Superior temporal gyrus (tissue), 1 donor: Measurements from ENCODE around the gene CLDN20.
"Not testable (repeated sequence)": the region's sequence is repeated elsewhere in the genome, so short reads cannot be mapped to it uniquely, and the experiment has no call there.

Experiments
- DNase-seq: peaks from one replicate; pipeline ENCODE4 v3.0.0-alpha.2; 2016; ENCODE audit errors: extremely low spot score

CLDN20 gene, protein sequence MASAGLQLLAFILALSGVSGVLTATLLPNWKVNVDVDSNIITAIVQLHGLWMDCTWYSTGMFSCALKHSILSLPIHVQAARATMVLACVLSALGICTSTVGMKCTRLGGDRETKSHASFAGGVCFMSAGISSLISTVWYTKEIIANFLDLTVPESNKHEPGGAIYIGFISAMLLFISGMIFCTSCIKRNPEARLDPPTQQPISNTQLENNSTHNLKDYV

GRCh38 chr6:155263373-155264063 lies at the start of gene CLDN20:
CLDN20 (plus strand) TSS chr6:155264013; CDS start chr6:155275720, 11,707 bp downstream.
- no peak for DNase-seq

GRCh38 chr6:155215906-155216305 lies 47.9 kb upstream of the CLDN20 start:
- DNase-seq: no peak

DNA sequence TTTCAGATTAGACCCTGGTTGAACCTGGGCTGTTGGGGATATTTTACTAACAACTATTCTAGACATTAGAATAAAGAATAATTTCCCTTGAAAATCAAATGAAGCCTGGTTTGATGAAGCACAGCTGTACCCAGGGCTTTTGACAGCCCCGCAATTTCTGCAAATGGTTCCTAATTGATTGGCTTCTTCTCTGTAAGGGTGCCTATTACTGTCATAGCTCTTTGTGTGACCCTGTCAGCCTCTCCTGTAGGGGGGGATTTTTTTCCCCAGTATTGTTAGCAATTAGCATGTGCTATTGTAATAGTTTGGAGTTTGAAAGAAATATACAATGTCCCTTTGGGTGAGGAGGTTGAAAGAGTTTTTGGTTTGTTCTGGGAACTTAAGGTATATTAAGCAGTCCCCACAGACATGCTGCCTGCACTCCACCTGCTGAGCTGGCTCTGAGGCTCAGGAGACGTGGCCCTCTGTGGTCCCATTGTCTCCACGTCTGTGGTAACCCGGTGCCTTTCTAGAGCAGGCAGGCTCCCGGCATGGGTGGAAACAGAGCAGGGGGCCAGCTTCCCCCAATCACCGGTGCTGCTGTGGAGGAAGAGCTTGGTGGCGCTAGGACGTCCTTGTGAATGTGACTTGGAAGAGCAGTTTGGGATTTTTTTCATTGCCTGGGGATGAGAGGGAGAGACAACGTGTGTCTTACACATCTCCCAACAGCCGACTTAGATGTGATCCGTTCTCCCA lies 47.3 kb upstream of the CLDN20 start:
- DNase-seq: peak; percentile 59

DNA sequence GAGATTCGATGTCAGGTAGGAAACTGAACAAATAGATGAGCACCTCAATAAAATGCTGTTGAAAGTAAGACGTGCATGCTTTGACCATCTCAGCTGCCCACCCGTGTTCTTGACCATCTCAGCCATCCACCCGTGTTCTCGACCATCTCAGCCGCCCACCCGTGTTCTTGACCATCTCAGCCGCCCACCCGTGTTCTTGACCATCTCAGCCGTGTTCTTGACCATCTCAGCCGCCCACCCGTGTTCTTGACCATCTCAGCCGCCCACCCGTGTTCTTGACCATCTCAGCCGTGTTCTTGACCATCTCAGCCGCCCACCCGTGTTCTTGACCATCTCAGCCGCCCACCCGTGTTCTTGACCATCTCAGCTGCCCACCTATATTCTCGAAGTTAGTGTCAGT lies 45.1 kb upstream of the CLDN20 start:
- not testable (repeated sequence) for DNase-seq

GRCh38 chr6:155219299-155219698 lies 44.5 kb upstream of the CLDN20 start:
- DNase-seq: no peak

GRCh38 chr6:155219858-155220301 lies 43.9 kb upstream of the CLDN20 start:
- DNase-seq: no peak

GRCh38 chr6:155221086-155221485 lies 42.7 kb upstream of the CLDN20 start:
- no peak for DNase-seq

DNA sequence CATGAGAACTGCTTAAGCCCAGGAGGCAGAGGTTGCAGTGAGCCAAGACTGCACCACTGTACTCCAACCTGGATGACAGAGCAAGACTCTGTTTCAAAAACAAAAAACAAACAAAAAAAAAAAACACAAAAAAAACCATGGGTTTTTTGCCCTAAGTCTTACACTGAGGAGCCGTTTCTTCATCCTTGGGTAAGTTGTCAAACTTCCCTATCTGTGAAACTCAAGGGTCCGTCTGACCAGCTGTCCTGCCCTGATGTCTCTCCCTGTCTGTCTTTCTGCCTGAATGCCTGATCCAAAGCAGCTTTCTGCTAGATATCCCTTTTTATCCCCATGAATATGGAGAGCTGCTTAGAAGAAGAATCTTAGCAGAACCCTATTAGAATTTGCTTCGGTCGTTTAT lies 41.3 kb upstream of the CLDN20 start:
- DNase-seq: no peak

- DNase-seq: peak; percentile 62
Observed at GRCh38 chr6:155223646-155224451, 40.0 kb upstream of the CLDN20 start.

GRCh38 chr6:155224618-155225017 lies 39.2 kb upstream of the CLDN20 start:
- DNase-seq: no peak

GRCh38 chr6:155227046-155227445 lies 36.8 kb upstream of the CLDN20 start:
- DNase-seq: no peak

DNA sequence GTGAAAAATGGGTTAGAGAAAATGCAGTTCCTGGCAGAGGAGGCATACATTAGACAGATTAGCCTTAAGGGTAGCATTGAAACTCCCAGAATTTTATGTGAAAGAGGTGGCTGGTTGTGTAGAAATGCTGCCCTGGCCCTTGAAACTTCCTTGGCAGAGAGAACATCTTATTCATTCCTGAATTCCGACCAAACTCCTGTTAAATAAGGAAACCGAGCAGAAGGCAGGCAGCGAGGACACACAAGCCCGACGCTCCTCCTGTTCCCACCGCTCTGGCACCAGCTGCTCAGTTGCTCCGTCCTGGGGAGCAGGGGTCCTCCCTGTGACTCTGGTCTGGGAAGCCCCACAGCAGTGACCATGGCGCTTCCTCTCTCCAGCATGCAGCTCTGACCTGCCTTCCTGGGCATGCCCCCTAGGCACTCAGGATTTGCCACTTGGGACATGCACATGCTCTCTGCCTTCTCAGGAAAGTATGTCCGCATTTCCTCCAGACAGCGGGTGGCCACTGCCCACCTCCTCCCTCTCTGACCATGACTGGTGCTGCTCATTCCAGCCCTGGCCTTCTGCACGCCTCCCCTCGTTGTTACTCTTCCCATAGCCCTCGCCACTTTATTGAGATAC lies 35.2 kb upstream of the CLDN20 start:
- DNase-seq: no peak

DNA sequence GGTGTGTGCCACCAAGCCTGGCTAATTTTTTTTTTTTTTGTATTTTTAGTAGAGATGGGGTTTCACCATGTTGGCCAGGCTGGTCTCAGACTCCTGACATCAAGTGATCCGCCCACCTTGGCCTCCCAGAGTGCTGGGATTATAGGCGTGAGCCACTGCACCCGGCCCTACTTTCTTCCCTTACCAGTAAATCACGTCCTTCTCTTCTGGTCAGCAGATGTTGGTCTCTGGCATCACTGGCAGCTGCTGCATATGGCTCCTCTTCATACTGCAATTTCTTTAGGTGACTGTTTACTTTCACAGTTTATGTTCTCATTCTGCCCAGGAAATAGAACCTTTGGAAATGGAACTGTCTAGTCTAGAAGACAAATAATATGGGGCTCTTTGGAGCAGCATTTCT lies 32.8 kb upstream of the CLDN20 start:
- DNase-seq: not testable (repeated sequence)

- peak; percentile 22 for DNase-seq
Observed at GRCh38 chr6:155232848-155233247, 31.0 kb upstream of the CLDN20 start.

DNA sequence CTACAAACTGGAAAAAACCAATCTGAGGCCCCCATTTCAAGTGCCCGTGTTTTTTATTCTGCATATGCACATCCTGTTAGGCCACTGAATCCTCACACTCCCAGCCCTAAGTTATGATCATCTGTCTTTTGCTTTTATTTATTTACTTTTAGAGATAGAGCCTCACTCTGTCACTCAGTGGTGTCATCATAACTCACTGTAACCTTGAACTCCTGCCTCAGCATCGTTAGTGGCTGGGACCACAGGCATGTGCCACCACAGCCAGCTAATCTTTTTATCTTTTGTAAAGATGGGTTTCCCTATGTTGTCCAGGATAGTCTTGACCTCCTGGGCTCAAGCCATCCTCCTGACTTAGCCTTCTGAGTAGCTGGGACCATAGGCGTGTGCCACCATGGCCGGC lies 29.6 kb upstream of the CLDN20 start:
- no peak for DNase-seq

DNA sequence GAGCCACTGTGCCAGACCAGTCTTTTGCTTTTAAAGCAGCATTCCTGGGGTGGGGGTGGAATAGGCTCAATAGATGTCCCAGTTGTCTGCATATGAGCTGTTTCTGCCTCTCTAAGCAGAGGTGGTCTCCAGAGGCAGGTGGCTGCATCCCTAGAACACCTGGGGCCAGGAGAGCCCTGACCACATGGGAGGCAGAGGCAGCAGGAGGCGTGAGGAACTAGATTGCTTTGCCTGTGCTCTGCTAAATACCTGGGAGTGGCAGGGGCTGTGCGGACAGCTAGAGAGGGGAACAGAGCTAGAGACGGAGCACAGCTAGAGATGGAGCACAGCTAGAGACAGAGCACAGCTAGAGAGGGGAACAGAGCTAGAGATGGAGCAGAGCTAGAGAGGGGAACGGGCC lies 29.1 kb upstream of the CLDN20 start:
- DNase-seq: no peak

GRCh38 chr6:155235087-155235486 lies 28.7 kb upstream of the CLDN20 start:
- DNase-seq: no peak

DNA sequence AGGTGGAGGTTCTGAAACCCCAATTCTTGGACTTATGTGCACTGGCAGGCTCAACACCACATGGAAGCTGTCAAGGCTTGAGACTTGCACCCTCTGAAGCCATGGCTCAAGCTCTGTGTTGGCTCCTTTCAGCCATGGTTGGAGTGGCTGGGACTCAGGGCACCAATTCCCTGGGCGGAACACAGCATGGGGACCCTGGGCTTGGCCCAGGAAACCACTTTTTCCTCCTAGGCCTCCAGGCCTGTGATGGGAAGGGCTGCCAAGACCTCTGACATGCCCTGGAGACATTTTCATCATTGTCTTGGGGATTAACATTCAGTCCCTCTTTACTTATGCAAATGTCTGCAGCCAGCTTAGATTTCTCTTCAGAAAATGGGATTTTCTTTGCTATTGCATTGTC lies 26.2 kb upstream of the CLDN20 start:
- DNase-seq: no peak

DNA sequence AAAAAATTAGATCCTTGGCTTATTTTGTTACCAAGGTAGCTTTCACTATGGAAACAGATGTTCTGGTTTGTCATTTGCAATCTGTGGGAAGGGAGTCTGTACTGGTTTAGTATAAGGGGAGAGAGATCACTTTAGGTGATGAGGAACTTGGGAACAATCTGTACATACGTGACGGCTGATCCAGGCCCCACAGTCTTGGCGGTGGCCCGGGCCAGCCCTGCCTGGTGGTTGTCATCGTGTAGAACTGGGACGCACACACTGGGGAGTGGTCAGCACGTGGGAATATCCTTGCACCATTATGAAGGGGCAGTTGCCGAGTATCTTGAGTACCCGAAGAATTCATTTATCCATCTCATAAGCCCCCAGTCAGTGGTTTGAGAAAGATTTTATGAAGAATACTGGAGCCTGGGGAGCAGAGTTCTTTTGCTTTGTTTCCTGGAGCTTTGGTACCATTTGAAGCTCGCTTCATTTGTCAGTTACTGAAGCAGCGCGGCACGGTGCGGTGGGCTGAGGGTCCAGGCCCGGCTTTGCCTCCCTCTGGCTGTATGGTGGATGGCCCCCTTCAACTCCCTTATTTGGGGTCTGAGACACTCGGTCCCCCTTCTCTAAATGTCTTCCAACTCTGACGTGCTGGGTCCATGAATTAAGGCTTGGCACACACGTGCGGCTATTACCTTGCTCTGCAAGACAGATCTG lies 22.8 kb upstream of the CLDN20 start:
- DNase-seq: no peak

DNA sequence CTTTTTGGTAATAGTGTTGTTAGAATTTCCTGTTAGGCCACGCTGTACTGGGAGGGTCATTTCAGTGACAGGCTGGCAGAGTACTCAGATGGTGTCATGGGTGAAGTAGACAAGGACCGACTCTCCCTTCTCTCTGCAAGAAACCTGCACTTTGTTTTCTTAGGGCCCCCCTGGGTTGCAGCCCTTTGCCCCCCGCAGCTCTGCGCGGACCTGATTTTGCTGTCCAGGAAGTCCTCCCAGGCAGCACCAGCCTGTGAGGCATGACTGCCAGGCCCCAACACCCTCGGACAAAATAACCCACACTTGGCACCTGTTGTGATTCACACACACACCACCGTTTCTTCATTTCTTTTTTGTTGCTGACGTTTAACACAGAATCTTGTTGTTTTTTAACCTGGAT lies 21.8 kb upstream of the CLDN20 start:
- no peak for DNase-seq

DNA sequence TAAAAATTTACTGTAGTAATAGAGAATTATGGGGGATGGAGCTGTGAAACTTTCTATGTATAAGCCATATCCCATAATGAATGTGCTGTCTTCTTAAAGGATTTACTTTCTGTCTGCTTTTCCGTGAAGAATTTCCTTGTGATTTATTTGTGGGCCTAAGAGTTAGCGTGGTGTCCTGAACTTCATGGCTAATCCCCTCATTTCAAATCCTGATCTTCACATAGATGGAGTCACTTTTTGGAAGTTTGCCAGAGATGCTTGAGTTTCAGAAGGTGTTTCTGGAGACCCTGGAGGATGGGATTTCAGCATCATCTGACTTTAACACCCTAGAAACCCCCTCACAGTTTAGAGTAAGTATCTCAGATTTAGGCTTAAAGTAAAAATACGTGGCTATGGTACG lies 19.4 kb upstream of the CLDN20 start:
- no peak for DNase-seq
